NCI-H1436 treated with DMSO at 0.1 percent for 48 hours (cell line): ENCODE data around the gene DCANP1.

ENCODE experiments used
- DNase-seq: peaks from one replicate; lab custom pipeline; 2025; lab: John Stamatoyannopoulos, UW

Gene DCANP1

DNA sequence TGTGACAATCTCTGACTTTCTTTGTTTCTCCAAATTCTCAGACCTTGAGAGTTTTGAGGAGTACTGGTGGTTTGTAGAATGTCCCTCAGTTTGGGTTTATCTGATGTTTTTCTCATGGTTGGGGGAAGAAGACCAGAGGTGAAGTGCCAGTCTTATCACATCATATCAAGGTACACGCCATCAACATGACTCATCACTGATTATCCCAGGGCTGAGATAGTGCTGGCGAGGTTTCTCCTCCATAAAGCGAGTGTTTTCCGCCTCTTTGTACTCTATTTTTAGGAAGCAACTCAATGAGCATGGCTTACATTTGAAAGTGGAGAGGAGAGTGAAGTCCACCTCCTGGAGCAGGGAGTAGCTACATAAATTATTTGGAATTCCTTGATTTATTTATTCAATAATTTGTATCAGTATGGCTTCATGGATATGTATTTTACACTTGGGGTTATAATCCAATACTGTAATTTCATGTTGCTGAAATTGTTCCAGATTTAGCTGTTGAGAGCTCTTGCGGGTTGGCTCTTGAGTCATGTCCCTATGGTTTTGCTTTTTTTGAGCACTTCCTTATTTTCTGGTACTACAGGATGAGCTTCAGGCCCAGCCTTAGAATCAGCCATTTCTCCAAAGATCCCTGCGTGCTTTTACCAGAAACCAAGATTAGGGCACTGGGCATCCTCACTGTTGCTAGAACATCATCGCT is 23.9 kb downstream of the DCANP1 start:
- DNase-seq, result no peak

DNA sequence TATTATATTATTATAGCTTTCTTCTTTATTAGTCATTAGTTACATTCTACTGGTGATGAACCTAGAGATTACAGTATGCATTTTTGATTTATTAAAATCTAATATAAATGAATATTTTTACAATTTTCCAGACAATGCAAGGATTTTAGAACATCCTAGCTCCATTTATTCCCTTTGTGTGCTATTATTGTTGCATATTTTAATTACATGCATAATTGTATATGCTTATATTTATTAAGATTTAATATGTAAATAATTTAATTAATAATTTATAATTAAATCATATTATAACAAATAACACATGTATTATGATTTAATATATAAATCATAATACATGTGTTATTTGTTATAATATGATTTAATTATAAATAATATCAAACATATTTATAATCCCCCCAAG is 24.7 kb downstream of the DCANP1 start:
- DNase-seq, result no peak

DNA sequence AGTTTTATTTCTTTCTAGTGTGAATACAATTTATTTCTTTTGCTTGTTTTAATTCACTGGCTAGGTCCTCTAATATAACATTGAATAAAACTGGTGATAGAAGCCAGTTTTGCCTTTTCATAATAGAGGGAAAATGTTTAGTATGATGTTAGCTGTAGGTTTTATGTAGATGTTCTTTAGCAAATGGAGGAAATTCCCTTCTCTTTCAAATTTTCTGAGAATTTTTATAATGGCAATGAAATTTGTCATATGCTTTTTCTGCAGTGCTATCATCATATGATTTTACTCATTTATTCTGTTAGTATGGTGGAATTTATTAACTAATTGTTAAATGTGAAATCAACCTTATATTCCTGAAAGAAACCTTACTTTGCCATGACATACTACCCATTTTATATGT is 30.1 kb downstream of the DCANP1 start:
- DNase-seq, result no peak

DNA sequence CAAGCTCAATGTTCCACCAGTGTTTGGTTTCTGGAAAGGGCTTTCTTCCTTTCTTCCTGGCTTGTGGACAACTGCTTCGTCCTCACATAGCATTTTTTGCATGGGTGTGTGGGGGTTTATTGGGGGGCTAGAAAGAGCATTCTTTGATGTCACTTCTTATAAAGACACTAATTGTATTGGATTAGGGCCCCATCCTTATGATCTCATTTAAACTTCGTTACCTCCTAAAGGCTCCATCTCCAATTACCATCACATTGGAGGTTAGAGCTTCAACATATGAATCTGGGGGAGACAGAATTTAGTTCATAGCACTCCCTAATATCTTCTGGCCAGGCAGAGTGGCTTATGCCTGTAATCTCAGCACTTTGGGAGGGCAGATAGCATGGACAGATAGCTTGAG is 42.1 kb downstream of the DCANP1 start:
- DNase-seq, result no peak

DNA sequence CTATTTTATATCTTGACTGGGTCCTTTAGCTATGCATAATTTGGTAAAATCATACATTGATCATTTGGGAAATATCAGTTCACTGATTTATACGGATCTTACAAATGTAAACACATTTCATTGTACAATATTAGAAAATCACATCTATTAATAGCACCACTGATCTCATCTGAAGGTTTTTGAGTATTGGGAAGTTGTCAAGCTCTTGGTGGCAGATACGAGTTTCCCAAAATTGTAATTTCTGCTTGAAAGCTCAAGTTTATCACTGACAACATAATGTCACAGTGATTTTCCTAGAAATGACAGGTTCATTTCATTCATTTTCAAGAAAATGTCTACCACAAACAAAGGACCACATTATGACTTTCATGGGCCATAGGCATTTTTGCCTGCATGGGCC is 45.1 kb downstream of the DCANP1 start:
- DNase-seq, result no peak

DNA sequence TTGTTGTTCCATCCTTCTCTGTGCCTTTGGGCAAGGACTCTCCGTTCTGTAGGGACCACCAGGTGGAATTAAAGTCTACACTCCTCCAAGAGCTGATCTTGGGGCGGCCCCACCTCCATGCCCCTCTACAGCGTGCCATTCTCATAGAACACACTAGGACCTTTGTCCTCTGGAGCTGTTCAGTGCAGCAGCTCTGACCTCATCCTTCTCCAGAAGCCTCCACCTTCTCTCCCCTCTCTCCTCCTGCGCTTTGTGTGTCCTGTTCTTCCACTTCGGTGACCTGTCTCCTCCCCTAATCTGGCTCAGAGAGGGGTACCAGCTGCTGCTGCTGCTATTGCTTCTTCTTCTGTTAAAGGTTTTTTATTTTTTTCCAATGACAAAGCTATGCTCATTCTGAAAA is 46.3 kb downstream of the DCANP1 start:
- no peak for DNase-seq

DNA sequence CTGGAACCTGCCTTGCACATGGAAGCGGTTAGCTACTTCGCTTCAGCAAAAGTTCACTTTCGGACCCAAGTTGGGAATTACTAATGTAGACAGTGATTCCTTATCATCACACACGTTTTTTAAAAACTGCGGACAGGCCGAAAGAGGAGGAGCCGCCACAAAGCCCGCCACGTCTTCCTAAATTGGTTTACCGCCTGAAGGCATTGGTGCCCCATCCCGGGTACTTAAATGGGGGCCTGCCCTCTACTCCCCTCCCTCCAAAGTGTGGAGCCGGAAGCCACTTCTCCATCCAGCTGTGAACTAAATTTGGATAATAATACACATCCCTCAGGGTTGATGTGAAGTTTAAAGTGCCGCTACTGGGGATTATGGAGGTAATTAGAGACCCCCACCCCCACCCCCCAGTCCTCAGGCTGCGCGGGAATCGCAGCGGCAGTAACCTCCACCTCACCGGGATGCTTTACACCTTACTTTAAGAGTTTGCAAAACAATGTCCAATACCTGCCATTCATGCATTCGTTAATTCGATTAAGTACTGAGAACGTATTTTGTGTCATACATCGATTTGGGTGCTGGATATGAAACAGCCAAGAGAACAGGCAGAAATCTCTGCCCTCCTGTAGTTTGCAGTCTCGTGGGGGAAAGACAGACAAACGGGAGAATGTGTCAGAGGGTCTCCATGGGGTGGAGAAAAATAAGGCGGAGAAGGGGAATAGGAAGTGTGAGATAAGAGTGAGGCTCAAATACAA is 47.2 kb downstream of the DCANP1 start:
- no peak for DNase-seq

DNA sequence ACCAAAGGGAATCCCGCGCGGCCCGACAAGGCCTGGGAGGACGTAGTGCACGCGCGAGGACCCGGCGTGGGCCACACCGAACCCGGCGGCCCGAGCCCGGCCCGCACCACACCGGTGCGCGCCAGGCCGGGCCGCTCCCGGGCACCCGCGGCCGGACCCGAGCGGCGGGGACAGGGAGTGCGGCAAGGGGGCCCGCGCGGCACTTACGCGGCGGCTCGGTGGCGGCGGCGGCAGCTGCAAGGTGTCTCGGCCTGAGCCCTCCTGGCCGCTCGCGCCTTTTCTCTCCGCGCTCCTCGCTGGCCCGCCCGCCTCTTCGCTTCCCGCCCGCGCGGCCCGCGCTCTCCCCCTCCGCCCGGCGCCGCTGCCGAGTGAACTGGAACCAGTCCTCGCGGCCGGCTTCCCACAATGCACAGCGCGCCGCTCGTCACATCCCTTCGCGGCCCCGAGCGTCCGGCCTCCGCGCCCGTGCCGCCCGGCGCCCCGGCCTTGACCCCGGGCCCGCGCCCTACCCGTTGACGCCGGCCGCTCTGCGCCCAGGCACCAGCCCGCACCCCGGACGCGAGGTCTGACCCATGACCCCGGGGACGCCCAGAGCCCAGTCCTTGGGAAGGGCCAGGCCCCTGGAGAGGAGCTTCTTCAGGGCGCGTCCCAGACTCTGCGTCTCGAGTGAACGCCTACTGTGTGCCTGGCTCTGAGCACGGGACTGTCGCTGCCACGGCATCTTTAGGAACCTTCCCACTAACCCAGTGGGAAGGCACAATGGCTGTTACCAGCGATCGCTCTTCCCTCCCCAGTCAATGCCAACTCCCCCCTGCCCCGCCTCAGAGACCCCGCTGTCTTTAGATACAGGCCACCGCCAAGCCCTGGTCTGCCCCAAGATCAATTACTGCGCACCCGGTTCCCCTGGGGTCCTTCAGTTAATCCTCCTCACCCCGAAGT is 48.0 kb downstream of the DCANP1 start, which contains the start of gene MACROH2A1:
MACROH2A1 (minus strand) TSS at position 377 of the 939 bp plus-strand sequence. CDS start 10,138 bp downstream, outside the sequence.
- no peak for DNase-seq

DNA sequence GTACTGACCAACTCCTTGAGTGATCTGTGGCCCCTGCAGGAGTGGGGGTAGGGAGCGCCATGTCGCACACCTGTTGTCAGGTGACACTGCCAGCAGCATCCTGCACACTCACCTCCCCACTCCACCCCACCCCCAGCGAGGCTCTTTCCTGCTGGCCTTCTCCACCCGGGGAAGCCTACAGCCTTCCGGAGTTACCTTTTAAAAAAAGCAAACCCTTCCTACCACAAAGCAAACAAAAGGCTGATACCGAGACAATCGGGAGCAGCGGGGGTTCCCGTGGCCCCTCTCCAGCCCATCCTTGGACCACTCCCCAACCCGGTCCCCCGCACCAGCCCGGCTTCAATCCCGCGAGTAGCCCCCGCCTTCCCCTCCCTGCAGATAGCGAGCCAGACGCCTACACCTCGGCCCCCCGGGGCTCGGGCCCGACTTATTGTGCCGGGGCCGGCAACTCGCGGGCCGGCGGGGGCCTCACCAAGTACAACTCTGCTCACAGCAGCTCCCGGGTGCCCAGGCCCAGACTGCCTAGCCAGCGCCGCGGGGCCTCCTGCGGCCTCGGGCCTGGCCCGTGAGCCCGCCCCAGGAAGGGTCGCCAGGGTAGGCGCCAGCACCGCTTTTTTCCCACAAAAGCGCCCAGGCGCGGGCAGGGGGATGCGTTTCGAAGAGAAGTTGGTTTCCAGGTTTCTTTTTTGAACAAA is 48.8 kb downstream of the DCANP1 start:
- no peak for DNase-seq

DNA sequence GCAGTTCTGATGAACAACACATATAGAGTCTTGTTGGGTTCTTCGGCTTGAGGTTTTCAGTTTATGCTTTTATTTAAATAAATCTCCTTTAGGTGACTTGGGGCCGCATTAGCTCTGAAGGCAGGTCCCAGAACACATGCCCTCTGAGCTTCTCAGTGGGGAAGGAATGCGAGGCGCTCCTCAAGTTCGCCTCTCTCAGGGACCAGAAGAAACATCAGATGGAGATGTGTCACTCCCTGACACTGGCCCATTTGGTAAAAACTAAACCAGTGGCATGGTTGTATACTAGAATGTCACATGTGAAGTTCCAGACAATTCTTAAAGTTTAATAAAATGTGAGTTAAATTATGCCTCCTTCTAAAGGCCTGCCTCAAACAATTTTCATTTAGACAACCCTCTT is 50.1 kb downstream of the DCANP1 start:
- DNase-seq, result no peak

DNA sequence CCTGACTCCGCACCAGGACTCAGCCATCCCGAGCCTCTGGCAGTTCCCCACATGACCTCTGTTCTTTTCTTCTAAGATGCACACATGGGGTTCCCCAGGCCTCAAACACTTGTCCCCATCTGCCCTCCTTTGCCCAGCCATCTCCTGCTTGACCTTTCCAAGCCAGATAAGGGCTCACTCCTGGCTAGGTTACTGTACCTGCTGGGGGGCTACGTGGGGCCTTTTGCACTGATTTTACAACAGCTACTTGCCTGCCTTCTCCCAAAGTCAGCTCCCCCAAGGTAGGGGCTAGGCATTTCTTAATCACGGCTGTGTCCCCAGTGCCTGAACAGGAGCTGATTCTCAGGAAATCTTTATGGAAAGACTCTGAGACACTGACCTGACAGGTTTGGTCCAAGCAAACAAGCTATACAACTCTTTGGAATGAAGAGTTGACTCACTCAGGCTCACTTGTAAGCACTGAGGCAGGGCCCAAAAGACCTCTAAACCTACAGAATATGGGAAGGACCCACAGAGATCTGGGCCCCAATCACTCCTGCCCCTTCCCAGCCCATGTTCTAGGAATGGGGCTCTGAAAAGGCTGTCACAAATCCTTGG is 50.6 kb downstream of the DCANP1 start:
- no peak for DNase-seq

DNA sequence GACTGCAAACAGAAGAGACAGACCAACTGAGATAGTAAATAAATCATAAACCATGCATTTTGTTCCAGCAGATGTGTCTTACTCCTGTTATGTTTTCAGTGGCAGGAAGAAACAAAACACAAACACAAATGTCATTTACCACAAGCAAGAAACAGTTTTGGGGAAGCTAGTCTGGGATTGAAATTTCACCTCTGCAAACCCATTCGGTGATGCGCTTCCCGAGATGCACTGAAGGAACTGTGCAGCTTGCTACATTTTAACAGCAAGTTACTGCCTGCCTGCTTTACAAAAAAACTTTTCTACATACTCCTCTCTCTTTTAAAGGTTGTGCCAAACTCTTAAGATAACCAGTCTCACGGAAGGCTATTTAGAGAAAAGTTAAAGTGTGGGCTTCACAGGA is 51.3 kb downstream of the DCANP1 start:
- no peak for DNase-seq

DNA sequence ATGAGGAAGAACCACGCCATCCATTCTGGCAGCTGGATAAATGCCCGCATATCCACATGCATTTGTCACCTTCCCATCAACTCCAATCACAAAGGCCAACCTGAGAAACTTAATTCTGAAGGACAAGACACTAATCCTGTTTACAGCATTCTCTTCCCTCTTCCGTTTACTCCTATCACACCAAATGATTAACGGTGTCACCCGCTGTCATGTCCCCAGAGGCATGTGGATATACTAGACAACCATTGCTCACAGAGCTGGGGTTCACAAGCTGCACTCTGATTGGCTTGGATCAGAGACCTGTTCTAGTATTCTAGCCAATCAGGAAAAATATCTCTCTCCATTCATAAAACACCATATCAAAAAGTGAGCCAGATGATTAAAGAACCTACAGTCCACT is 51.7 kb downstream of the DCANP1 start:
- DNase-seq, result no peak
